Measurements from ENCODE around the gene CADM1. TPM values are rescaled to one million over a fixed set of nuclear protein-coding genes. Genes with fewer than 3 reads are reported as not detected.

Gene CADM1
- polyA plus RNA-seq, 4 donors = 2.2 to 10.9 (median 5.8) TPM

- Histone ChIP-seq H3K4me1 (ENCODE audit: control insufficient read depth in 3 of 3, insufficient read depth in 2 of 3, low read depth in 1 of 3, low read length in 2 of 3) (no peaks in the 10 kb centered on the region), H3K9me3 (ENCODE audit: control insufficient read depth in 2 of 2, insufficient read depth in 1 of 2, low read depth in 1 of 2, low read length in 1 of 2) (no peaks in the 10 kb centered on the region), H3K4me3 (ENCODE audit: low read depth in 1 of 3, low read length in 3 of 3) (no peak overlapping the region), H3K36me3 (ENCODE audit: control insufficient read depth in 3 of 3, insufficient read depth in 2 of 3, low read depth in 1 of 3, low read length in 3 of 3) (no peaks in the 10 kb centered on the region), H3K27ac (ENCODE audit: low read depth in 1 of 3, low read length in 2 of 3) (no peak overlapping the region), H3K27me3 (ENCODE audit: control insufficient read depth in 3 of 3, insufficient read depth in 3 of 3, low read length in 3 of 3) (no peaks in the 10 kb centered on the region)
- WGBS, 3 donors = 67 to 86% (median 82%) methylated on average over 5 of the region's 5 CpGs
- FAIRE-seq = no peak
- DNase-seq = no peak
Observed at GRCh38 chr11:115439969-115440540, 64.2 kb downstream of the CADM1 start.

DNA sequence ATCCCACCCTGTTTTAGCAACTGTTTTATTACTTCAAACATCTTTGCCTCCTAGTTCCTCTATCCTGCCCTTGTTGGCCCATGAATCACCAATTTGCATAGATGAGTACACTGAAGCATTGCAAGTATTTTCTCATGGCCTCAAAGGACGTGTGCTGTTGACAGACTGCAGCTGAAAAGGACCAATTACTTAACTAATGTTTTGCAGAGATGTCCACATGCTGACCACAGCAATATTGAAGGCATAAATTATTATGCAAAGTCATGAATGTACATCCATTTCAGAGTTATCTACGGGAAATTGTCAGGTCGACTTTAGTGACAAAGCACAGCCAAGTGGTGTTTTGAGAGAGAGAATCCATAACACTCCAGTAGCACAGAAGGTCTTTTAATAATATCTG lies 64.8 kb downstream of the CADM1 start:
- H3K27me3 ChIP-seq (ENCODE audit: control insufficient read depth in 3 of 3, insufficient read depth in 3 of 3, low read length in 3 of 3) = no peaks in the 10 kb centered on the region
- no peaks in the 10 kb centered on the region for H3K9me3 ChIP-seq (ENCODE audit: control insufficient read depth in 2 of 2, insufficient read depth in 1 of 2, low read depth in 1 of 2, low read length in 1 of 2)
- no peaks in the 10 kb centered on the region for H3K4me1 ChIP-seq (ENCODE audit: control insufficient read depth in 3 of 3, insufficient read depth in 2 of 3, low read depth in 1 of 3, low read length in 2 of 3)
- no peak overlapping the region for H3K27ac ChIP-seq (ENCODE audit: low read depth in 1 of 3, low read length in 2 of 3)
- DNase-seq = no peak
- H3K4me3 ChIP-seq (ENCODE audit: low read depth in 1 of 3, low read length in 3 of 3) = no peak overlapping the region
- no peak for FAIRE-seq
- WGBS, 3 donors = 61 to 76% (median 66%) methylated on average over 3 of the region's 3 CpGs
- H3K36me3 ChIP-seq (ENCODE audit: control insufficient read depth in 3 of 3, insufficient read depth in 2 of 3, low read depth in 1 of 3, low read length in 3 of 3) = no peaks in the 10 kb centered on the region

DNA sequence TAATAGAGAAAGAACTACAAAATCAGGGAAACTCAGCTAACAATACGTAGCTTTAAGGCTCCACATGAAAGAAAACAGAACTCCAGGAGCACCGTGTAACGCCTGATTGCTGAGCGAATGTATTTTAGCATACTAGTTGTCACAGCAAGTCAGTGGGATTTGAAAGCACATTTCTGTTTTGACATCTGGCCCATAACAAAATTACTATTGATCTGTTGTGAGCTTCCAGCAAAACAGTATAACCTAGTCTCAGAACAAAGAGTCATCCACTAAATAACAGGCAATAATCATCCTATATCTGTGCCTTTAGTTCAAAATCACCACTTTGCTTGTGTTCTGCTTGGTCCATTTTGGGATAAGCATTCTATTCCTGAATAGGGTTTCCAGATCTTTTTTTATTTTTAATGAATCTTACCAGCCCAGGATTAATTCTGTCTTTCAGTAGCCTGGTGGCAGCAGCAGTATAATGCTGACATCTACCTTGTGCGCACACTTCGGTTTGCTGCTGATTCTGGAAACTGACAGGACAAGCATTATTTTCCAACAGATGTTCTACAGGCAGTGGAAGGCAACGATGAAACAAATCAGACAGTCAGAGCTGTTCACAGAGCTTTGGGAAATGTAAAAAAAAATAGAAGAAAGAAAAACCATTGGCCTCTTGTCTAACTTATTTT lies 66.2 kb downstream of the CADM1 start:
- Histone ChIP-seq H3K4me1 (ENCODE audit: control insufficient read depth in 3 of 3, insufficient read depth in 2 of 3, low read depth in 1 of 3, low read length in 2 of 3) (no peaks in the 10 kb centered on the region), H3K36me3 (ENCODE audit: control insufficient read depth in 3 of 3, insufficient read depth in 2 of 3, low read depth in 1 of 3, low read length in 3 of 3) (no peaks in the 10 kb centered on the region), H3K4me3 (ENCODE audit: low read depth in 1 of 3, low read length in 3 of 3) (no peak overlapping the region), H3K27me3 (ENCODE audit: control insufficient read depth in 3 of 3, insufficient read depth in 3 of 3, low read length in 3 of 3) (no peaks in the 10 kb centered on the region), H3K27ac (ENCODE audit: low read depth in 1 of 3, low read length in 2 of 3) (no peak overlapping the region), H3K9me3 (ENCODE audit: control insufficient read depth in 2 of 2, insufficient read depth in 1 of 2, low read depth in 1 of 2, low read length in 1 of 2) (no peaks in the 10 kb centered on the region)
- 79 to 81% (median 80%) methylated on average over 7 of the region's 7 CpGs for WGBS, 3 donors
- FAIRE-seq (no peak), DNase-seq (no peak)

DNA sequence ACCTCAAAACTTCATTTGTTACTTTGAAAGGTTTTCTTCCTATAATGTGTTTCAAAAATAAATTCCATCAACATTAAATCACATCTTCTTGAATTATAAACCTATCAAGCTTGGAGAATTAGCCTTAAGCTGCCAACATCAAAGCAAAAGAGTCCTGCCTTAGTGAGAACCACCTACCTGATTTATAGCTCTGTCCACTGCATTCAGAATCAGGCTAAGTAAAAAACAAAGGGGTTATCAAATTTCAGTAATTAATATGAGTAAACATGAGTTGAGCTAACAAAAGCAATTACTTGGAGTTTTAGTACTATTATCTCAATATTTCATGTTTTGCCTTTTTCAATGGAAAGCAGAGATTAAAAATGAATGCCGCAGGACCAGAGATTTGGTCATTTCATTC lies 73.9 kb downstream of the CADM1 start:
- H3K9me3 ChIP-seq (ENCODE audit: control insufficient read depth in 2 of 2, insufficient read depth in 1 of 2, low read depth in 1 of 2, low read length in 1 of 2) = no peaks in the 10 kb centered on the region
- DNase-seq (no peak), FAIRE-seq (no peak)
- H3K36me3 ChIP-seq (ENCODE audit: control insufficient read depth in 3 of 3, insufficient read depth in 2 of 3, low read depth in 1 of 3, low read length in 3 of 3) = no peaks in the 10 kb centered on the region
- no peak overlapping the region for H3K27ac ChIP-seq (ENCODE audit: low read depth in 1 of 3, low read length in 2 of 3)
- no peak overlapping the region for H3K4me3 ChIP-seq (ENCODE audit: low read depth in 1 of 3, low read length in 3 of 3)
- WGBS, 3 donors = 97 to 100% (median 100%) methylated on average over 1 of the region's 1 CpG
- no peaks in the 10 kb centered on the region for H3K27me3 ChIP-seq (ENCODE audit: control insufficient read depth in 3 of 3, insufficient read depth in 3 of 3, low read length in 3 of 3)
- no peaks in the 10 kb centered on the region for H3K4me1 ChIP-seq (ENCODE audit: control insufficient read depth in 3 of 3, insufficient read depth in 2 of 3, low read depth in 1 of 3, low read length in 2 of 3)

- Histone ChIP-seq H3K36me3 (ENCODE audit: control insufficient read depth in 3 of 3, insufficient read depth in 2 of 3, low read depth in 1 of 3, low read length in 3 of 3) (no peaks in the 10 kb centered on the region), H3K27me3 (ENCODE audit: control insufficient read depth in 3 of 3, insufficient read depth in 3 of 3, low read length in 3 of 3) (no peaks in the 10 kb centered on the region), H3K4me1 (ENCODE audit: control insufficient read depth in 3 of 3, insufficient read depth in 2 of 3, low read depth in 1 of 3, low read length in 2 of 3) (no peaks in the 10 kb centered on the region), H3K27ac (ENCODE audit: low read depth in 1 of 3, low read length in 2 of 3) (no peak overlapping the region), H3K9me3 (ENCODE audit: control insufficient read depth in 2 of 2, insufficient read depth in 1 of 2, low read depth in 1 of 2, low read length in 1 of 2) (no peaks in the 10 kb centered on the region), H3K4me3 (ENCODE audit: low read depth in 1 of 3, low read length in 3 of 3) (no peak overlapping the region)
- FAIRE-seq (no peak), DNase-seq (no peak)
Observed at GRCh38 chr11:115428306-115428705, 75.9 kb downstream of the CADM1 start.

- 90 to 95% (median 91%) methylated on average over 7 of the region's 7 CpGs for WGBS, 3 donors
- no peak for FAIRE-seq
- H3K36me3 ChIP-seq (ENCODE audit: control insufficient read depth in 3 of 3, insufficient read depth in 2 of 3, low read depth in 1 of 3, low read length in 3 of 3) = no peaks in the 10 kb centered on the region
- H3K27me3 ChIP-seq (ENCODE audit: control insufficient read depth in 3 of 3, insufficient read depth in 3 of 3, low read length in 3 of 3) = peaks cover 0 to 2% (median 0%) of the 10 kb centered on the region in 3 donors
- H3K27ac ChIP-seq (ENCODE audit: low read depth in 1 of 3, low read length in 2 of 3) = no peak overlapping the region
- H3K9me3 ChIP-seq (ENCODE audit: control insufficient read depth in 2 of 2, insufficient read depth in 1 of 2, low read depth in 1 of 2, low read length in 1 of 2) = no peaks in the 10 kb centered on the region
- no peak for DNase-seq
- H3K4me1 ChIP-seq (ENCODE audit: control insufficient read depth in 3 of 3, insufficient read depth in 2 of 3, low read depth in 1 of 3, low read length in 2 of 3) = no peaks in the 10 kb centered on the region
- H3K4me3 ChIP-seq (ENCODE audit: low read depth in 1 of 3, low read length in 3 of 3) = no peak overlapping the region
Observed at GRCh38 chr11:115425816-115426215, 78.4 kb downstream of the CADM1 start.

- WGBS, 3 donors = 88 to 91% (median 91%) methylated on average over 5 of the region's 5 CpGs
- no peak overlapping the region for H3K4me3 ChIP-seq (ENCODE audit: low read depth in 1 of 3, low read length in 3 of 3)
- no peaks in the 10 kb centered on the region for H3K36me3 ChIP-seq (ENCODE audit: control insufficient read depth in 3 of 3, insufficient read depth in 2 of 3, low read depth in 1 of 3, low read length in 3 of 3)
- H3K4me1 ChIP-seq (ENCODE audit: control insufficient read depth in 3 of 3, insufficient read depth in 2 of 3, low read depth in 1 of 3, low read length in 2 of 3) = no peaks in the 10 kb centered on the region
- no peak overlapping the region for H3K27ac ChIP-seq (ENCODE audit: low read depth in 1 of 3, low read length in 2 of 3)
- FAIRE-seq = no peak
- DNase-seq = no peak
- H3K9me3 ChIP-seq (ENCODE audit: control insufficient read depth in 2 of 2, insufficient read depth in 1 of 2, low read depth in 1 of 2, low read length in 1 of 2) = no peaks in the 10 kb centered on the region
- peaks cover 0 to 2% (median 0%) of the 10 kb centered on the region in 3 donors for H3K27me3 ChIP-seq (ENCODE audit: control insufficient read depth in 3 of 3, insufficient read depth in 3 of 3, low read length in 3 of 3)
Observed at GRCh38 chr11:115425250-115425649, 79.0 kb downstream of the CADM1 start.

DNA sequence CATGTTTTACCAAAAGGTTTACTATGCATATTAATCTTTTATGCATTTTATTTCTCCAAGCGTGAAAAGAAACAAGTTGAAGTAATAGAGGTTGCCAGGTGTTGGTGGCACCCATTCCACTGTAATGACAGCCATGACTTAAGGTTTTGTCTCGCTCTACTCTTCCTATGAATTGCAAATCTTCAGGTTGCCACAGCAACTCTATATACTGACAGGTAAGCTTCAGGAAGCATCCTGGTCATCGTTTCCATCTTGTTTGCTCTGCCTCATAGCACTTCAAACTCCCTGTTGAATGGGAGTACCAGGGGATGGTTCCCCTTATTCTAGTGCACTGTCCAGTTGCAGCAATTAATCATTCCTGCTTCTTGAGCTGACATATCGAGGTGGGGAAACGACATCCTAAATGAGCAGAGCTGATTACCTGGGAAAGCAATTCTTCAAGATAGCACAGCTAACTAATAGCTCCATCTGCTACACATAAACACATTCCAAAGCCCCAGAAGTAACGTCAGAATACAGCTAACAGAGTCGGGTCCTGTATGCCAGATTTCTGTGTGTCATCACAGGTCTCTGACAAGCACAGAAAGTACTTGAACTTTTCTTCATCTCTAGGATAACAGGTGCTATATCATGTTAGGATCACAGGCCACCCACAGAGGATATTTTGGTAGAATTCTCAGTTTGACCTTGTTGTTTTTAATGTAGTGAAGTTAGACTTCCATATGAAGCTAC lies 80.3 kb downstream of the CADM1 start:
- H3K4me1 ChIP-seq (ENCODE audit: control insufficient read depth in 3 of 3, insufficient read depth in 2 of 3, low read depth in 1 of 3, low read length in 2 of 3) = no peaks in the 10 kb centered on the region
- peaks cover 0 to 2% (median 0%) of the 10 kb centered on the region in 3 donors for H3K27me3 ChIP-seq (ENCODE audit: control insufficient read depth in 3 of 3, insufficient read depth in 3 of 3, low read length in 3 of 3)
- DNase-seq (no peak), FAIRE-seq (no peak)
- no peaks in the 10 kb centered on the region for H3K9me3 ChIP-seq (ENCODE audit: control insufficient read depth in 2 of 2, insufficient read depth in 1 of 2, low read depth in 1 of 2, low read length in 1 of 2)
- WGBS, 3 donors = 63 to 68% (median 67%) methylated on average over 7 of the region's 7 CpGs
- H3K4me3 ChIP-seq (ENCODE audit: low read depth in 1 of 3, low read length in 3 of 3) = no peak overlapping the region
- H3K36me3 ChIP-seq (ENCODE audit: control insufficient read depth in 3 of 3, insufficient read depth in 2 of 3, low read depth in 1 of 3, low read length in 3 of 3) = no peaks in the 10 kb centered on the region
- H3K27ac ChIP-seq (ENCODE audit: low read depth in 1 of 3, low read length in 2 of 3) = no peak overlapping the region
